ENCODE results near the gene ITM2B.

ITM2B gene

GRCh38 chr13:48251611-48252081 is 18.6 kb downstream of the ITM2B start:
- in situ Hi-C loops (cut with HindIII; ENCODE audit: low pct_ligation_motif_present, low pct_unique_long_range_greater_than_20kb, low sequenced_read_pairs): no loop called here
- DNase-seq: no peak

- in situ Hi-C loops (cut with HindIII; ENCODE audit: low pct_ligation_motif_present, low pct_unique_long_range_greater_than_20kb, low sequenced_read_pairs): no loop called here
- no peak for DNase-seq
These were observed 19.2 kb downstream of the ITM2B start for GRCh38 chr13:48252176-48252575.

GRCh38 chr13:48253849-48254248 is 20.8 kb downstream of the ITM2B start:
- in situ Hi-C loops (cut with HindIII; ENCODE audit: low pct_ligation_motif_present, low pct_unique_long_range_greater_than_20kb, low sequenced_read_pairs): no loop called here
- no peak for DNase-seq

GRCh38 chr13:48255090-48255489 is 22.1 kb downstream of the ITM2B start:
- no peak for DNase-seq
- in situ Hi-C loops (cut with HindIII; ENCODE audit: low pct_ligation_motif_present, low pct_unique_long_range_greater_than_20kb, low sequenced_read_pairs): no loop called here

GRCh38 chr13:48255954-48256353 is 22.9 kb downstream of the ITM2B start:
- in situ Hi-C loops (cut with HindIII; ENCODE audit: low pct_ligation_motif_present, low pct_unique_long_range_greater_than_20kb, low sequenced_read_pairs): no loop called here
- no peak for DNase-seq

- peak; percentile 7 for DNase-seq
- in situ Hi-C loops (cut with HindIII; ENCODE audit: low pct_ligation_motif_present, low pct_unique_long_range_greater_than_20kb, low sequenced_read_pairs): no loop called here
These were observed 25.0 kb downstream of the ITM2B start for GRCh38 chr13:48258002-48258401.

GRCh38 chr13:48258430-48258829 is 25.4 kb downstream of the ITM2B start:
- no peak for DNase-seq
- in situ Hi-C loops (cut with HindIII; ENCODE audit: low pct_ligation_motif_present, low pct_unique_long_range_greater_than_20kb, low sequenced_read_pairs): no loop called here

GRCh38 chr13:48260970-48261369 is 28.0 kb downstream of the ITM2B start:
- in situ Hi-C loops (cut with HindIII; ENCODE audit: low pct_ligation_motif_present, low pct_unique_long_range_greater_than_20kb, low sequenced_read_pairs): no loop called here
- DNase-seq: no peak

GRCh38 chr13:48263196-48263595 is 30.2 kb downstream of the ITM2B start:
- DNase-seq: peak; percentile 13
- in situ Hi-C loops (cut with HindIII; ENCODE audit: low pct_ligation_motif_present, low pct_unique_long_range_greater_than_20kb, low sequenced_read_pairs): no loop called here

GRCh38 chr13:48264058-48264457 is 31.1 kb downstream of the ITM2B start:
- DNase-seq: no peak
- in situ Hi-C loops (cut with HindIII; ENCODE audit: low pct_ligation_motif_present, low pct_unique_long_range_greater_than_20kb, low sequenced_read_pairs): no loop called here

GRCh38 chr13:48265217-48265815 is 32.3 kb downstream of the ITM2B start:
- no peak for DNase-seq
- in situ Hi-C loops (cut with HindIII; ENCODE audit: low pct_ligation_motif_present, low pct_unique_long_range_greater_than_20kb, low sequenced_read_pairs): no loop called here

- in situ Hi-C loops (cut with HindIII; ENCODE audit: low pct_ligation_motif_present, low pct_unique_long_range_greater_than_20kb, low sequenced_read_pairs): no loop called here
These were observed 33.1 kb downstream of the ITM2B start for GRCh38 chr13:48266150-48266549.

GRCh38 chr13:48266701-48267639 is 34.0 kb downstream of the ITM2B start:
- in situ Hi-C loops (cut with HindIII; ENCODE audit: low pct_ligation_motif_present, low pct_unique_long_range_greater_than_20kb, low sequenced_read_pairs): no loop called here

More at GRCh38 chr13:48266150-48266549, 33.1 kb downstream of the ITM2B start:
- no peak for DNase-seq

GRCh38 chr13:48268019-48268418 is 35.0 kb downstream of the ITM2B start:
- no peak for DNase-seq

More at GRCh38 chr13:48266701-48267639, 34.0 kb downstream of the ITM2B start:
- DNase-seq: no peak

GRCh38 chr13:48273346-48273745 is 40.3 kb downstream of the ITM2B start:
- DNase-seq: no peak
- in situ Hi-C loops (cut with HindIII; ENCODE audit: low pct_ligation_motif_present, low pct_unique_long_range_greater_than_20kb, low sequenced_read_pairs): no loop called here

More at GRCh38 chr13:48268019-48268418, 35.0 kb downstream of the ITM2B start:
- in situ Hi-C loops (cut with HindIII; ENCODE audit: low pct_ligation_motif_present, low pct_unique_long_range_greater_than_20kb, low sequenced_read_pairs): no loop called here

GRCh38 chr13:48275507-48275906 is 42.5 kb downstream of the ITM2B start:
- no peak for DNase-seq
- in situ Hi-C loops (cut with HindIII; ENCODE audit: low pct_ligation_motif_present, low pct_unique_long_range_greater_than_20kb, low sequenced_read_pairs): no loop called here

- no peak for DNase-seq
- in situ Hi-C loops (cut with HindIII; ENCODE audit: low pct_ligation_motif_present, low pct_unique_long_range_greater_than_20kb, low sequenced_read_pairs): no loop called here
These were observed 45.8 kb downstream of the ITM2B start for GRCh38 chr13:48278806-48279205.

GRCh38 chr13:48281556-48281955 is 48.5 kb downstream of the ITM2B start:
- in situ Hi-C loops (cut with HindIII; ENCODE audit: low pct_ligation_motif_present, low pct_unique_long_range_greater_than_20kb, low sequenced_read_pairs): no loop called here
- no peak for DNase-seq

- in situ Hi-C loops (cut with HindIII; ENCODE audit: low pct_ligation_motif_present, low pct_unique_long_range_greater_than_20kb, low sequenced_read_pairs): no loop called here
- DNase-seq: no peak
These were observed 58.7 kb downstream of the ITM2B start for GRCh38 chr13:48291730-48292129.

- in situ Hi-C loops (cut with HindIII; ENCODE audit: low pct_ligation_motif_present, low pct_unique_long_range_greater_than_20kb, low sequenced_read_pairs): no loop called here
- no peak for DNase-seq
These were observed 59.6 kb downstream of the ITM2B start for GRCh38 chr13:48292650-48293049.

Data from ACHN (cell line).